GM12865 (cell line): ENCODE measurements around the gene CYB5A.
"Not testable (repeated sequence)": the region's sequence is repeated elsewhere in the genome, so short reads cannot be mapped to it uniquely, and the experiment has no call there.

Experiments used
- DNase-seq: peaks from one replicate; pipeline ENCODE4 v3.0.0; 2010; ENCODE audit warnings: low read depth
- H3K4me3 ChIP-seq: 2 replicates; pipeline ENCODE4 v1.5.1; 2011; ENCODE audit warnings: mild to moderate bottlenecking, low read depth, low read length, control low read depth
- TF ChIP-seq, protein P1 (sequence below): IDR thresholded peaks from 2 replicates; pipeline ENCODE4 v1.5.1; 2011; ENCODE audit warnings: low read length, control low read depth, low read depth, inconsistent platforms; ENCODE audit not compliant: insufficient read depth; ENCODE audit errors: missing control alignments

CYB5A gene

DNA sequence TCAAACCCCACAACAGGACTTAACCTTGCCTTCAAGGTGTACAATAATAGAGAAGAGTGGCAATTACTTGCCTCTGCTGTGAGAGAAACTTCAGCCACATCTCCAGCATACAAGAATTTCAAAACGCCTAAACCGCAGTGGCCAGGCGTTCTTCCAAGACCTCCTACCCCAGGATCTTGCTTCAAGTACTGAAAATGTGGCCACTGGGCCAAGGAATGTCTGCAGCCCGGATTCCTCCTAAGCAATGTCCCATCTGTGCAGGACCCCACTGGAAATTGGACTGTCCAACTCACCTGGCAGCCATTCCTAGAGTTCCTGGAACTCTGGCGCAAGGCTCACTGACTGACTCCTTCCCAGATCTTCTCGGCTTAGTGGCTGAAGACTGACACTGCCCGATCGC, 2.8 kb upstream of the CYB5A start:
- TF ChIP-seq, protein P1, sequence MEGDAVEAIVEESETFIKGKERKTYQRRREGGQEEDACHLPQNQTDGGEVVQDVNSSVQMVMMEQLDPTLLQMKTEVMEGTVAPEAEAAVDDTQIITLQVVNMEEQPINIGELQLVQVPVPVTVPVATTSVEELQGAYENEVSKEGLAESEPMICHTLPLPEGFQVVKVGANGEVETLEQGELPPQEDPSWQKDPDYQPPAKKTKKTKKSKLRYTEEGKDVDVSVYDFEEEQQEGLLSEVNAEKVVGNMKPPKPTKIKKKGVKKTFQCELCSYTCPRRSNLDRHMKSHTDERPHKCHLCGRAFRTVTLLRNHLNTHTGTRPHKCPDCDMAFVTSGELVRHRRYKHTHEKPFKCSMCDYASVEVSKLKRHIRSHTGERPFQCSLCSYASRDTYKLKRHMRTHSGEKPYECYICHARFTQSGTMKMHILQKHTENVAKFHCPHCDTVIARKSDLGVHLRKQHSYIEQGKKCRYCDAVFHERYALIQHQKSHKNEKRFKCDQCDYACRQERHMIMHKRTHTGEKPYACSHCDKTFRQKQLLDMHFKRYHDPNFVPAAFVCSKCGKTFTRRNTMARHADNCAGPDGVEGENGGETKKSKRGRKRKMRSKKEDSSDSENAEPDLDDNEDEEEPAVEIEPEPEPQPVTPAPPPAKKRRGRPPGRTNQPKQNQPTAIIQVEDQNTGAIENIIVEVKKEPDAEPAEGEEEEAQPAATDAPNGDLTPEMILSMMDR = no peak
- no peak for DNase-seq

DNA sequence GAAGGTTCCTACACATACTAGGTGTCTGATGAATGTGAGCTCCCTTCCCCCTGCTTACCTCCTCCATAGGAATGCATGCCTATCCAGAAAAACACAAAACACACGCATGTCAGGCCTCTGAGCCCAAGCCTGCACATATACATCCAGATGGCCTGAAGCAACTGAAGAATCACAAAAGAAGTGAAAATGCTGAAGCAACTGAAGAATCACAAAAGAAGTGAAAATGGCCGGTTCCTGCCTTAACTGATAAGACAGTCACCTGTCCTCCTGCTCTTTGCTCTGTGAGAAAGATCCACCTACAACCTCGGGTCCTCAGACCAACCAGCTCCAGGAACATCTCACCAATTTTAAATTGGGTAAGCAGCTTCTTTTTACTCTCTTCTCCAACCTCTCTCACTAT, 1.2 kb upstream of the CYB5A start:
- DNase-seq, H3K4me3 ChIP-seq: not testable (repeated sequence)

More for the DNA sequence above, 2.8 kb upstream of the CYB5A start:
- no peak overlapping the region for H3K4me3 ChIP-seq

DNA sequence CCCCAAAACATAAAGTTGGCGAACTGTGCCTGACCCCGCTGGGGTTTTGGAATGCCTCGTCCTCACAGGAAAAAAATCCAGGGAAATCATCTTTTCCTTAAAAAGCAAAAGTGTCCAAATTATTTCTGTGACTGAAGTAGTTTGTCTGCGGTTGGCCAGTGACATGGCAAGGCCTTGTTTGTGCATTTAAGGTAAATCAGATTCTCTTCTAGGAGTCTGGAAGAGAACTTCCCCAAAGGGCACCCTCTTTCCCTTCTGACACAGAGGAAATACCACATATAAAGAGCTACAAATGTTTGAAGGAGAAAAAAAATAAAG, 737 bp upstream of the CYB5A start:
- no peak for DNase-seq
- TF ChIP-seq, protein P1 = no peak
- peak overlapping the region; percentile 75 for H3K4me3 ChIP-seq

DNA sequence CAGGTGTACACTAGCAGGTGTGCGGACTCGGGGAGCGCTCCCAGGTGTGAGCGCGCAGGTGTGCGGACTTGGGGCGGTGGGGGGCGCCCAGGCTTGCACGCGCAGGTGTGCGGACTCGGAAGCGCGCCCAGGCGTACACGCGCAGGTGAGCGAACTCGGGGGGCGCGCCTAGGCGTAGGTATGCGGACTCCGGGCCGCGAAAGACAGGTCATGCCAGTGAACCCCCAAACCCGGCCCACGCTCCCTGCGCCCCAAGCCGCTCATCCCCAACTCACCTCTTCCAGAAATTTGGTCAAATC, 342 bp downstream of the CYB5A start:
- no peak for DNase-seq
- TF ChIP-seq, protein P1 = no peak
- peak overlapping the region; percentile 75 for H3K4me3 ChIP-seq

DNA sequence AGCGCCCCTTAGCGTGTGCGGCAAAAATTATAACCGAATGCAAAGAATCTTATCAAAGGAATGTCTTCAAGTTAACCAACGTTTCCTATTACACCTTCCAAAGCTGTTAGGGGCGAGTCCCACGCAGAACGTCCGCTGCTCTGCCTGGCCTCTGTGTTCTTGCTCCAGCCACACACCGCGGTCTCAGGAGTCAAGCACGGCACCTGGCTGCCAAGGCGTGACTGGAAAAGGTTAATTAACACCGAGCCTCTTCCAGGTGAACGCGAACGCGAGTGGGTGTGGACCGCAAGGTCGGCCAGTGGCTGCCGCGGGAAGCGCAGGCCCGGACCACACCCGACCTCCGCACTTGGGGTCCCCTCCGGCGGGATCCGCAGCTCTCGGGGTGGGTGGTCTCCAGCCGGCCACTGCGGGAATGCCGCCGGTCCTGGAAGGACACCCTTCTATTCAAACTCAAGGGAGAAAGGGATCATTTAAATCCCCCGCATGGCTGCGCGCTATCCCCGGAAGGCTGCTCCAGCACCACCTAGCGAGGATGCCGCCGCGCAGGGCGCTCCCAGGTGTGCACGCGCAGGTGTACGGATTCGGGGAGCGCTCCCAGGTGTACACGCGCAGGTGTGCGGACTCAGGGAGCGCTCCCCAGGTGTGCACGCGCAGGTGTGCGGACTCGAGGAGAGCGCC, 830 bp downstream of the CYB5A start:
- peak; percentile 7 for DNase-seq
- H3K4me3 ChIP-seq = peak overlapping the region; percentile 75
- TF ChIP-seq, protein P1 = no peak

DNA sequence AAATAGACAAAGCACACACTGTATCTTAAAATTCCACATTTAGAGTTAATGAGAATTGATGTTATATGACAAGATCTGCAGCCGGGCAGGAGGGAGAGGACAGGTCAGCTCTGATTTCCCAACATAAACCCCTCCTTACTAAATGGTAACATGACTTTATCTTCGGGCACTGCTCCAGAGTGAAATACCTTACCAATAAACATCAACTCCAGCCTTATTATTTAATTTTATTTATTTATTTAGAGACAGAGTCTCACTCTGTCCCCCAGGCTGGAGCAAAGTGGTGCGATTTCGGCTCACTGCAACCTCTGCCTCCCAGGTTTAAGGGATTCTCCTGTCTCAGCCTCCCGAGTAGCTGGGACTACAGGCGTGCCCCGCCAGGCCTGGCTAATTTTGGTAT, 1.7 kb downstream of the CYB5A start:
- no peak overlapping the region for H3K4me3 ChIP-seq
- no peak for DNase-seq

DNA sequence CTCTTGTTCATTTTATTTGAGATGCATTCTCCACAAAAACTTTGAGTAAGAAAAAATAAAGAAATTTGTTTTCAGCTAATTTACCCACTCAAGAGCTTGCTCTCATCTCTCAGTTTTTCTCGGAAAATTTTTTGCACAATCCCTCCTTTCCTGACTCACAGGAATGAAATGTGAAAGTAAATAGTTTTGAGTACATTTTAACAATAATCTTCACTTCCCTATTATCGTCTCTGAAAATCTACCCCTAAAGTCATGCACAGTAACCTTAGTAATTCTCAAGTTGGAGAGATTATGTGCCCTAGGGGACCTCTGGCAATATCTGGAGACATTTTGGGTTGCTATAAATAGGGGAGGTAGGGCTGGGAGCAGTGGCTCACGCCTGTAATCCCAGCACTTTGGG, 2.6 kb downstream of the CYB5A start:
- no peak for DNase-seq
- TF ChIP-seq, protein P1 = no peak
- no peak overlapping the region for H3K4me3 ChIP-seq

More for the DNA sequence above, 1.7 kb downstream of the CYB5A start:
- TF ChIP-seq, protein P1 = no peak

DNA sequence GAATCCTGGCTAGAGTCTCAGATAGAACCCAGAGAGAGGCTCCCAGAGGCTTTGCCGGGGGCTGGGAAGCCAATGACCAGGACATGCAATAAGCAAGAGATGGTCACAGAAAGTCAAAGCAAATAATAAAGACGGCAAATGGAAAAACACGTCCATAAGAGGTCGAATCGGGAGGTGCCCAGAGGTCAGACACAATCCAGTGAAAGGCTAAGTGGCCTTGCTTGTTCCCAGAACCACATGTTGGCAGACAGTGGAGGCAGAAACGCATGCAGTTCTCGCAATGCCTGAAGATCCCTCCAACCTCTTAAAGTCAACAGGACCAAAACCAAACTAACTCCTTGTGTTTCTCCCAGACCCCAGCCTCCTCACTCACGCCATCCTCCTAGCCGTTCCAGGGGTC, 3.0 kb downstream of the CYB5A start:
- no peak overlapping the region for H3K4me3 ChIP-seq
- TF ChIP-seq, protein P1 = no peak
- DNase-seq = no peak
